ACC112 (cell line): ENCODE results near the gene KLHL42.
"Not testable (repeated sequence)": the region's sequence is repeated elsewhere in the genome, so short reads cannot be mapped to it uniquely, and the experiment has no call there.

Source experiments
- H2AFZ ChIP-seq: fragments of 200-600 bp; sonication (generic); one replicate; pipeline ENCODE4 v1.6.0; 2017; ENCODE audit warnings: antibody characterized with exemption, low read length; ENCODE audit not compliant: unreplicated experiment
- H3K27ac ChIP-seq: fragments of 200-600 bp; sonication (generic); 2 replicates; pipeline ENCODE4 v1.5.1; 2014; ENCODE audit warnings: low read depth, mild to moderate bottlenecking, antibody characterized with exemption, low read length, moderate library complexity
- H3K27me3 ChIP-seq: fragments of 200-600 bp; sonication (generic); 2 replicates; pipeline ENCODE4 v1.6.1; 2014; ENCODE audit warnings: mild to moderate bottlenecking, antibody characterized with exemption, low read length, moderate library complexity, mixed read lengths; ENCODE audit not compliant: insufficient read depth
- H3K36me3 ChIP-seq: fragments of 200-600 bp; sonication (generic); 2 replicates; pipeline ENCODE4 v1.6.1; 2016; ENCODE audit warnings: mild to moderate bottlenecking, antibody characterized with exemption, low read length, moderate library complexity, mixed read lengths; ENCODE audit not compliant: insufficient read depth
- H3K4me1 ChIP-seq: fragments of 200-600 bp; sonication (generic); one replicate; pipeline ENCODE4 v1.6.1; 2016; ENCODE audit warnings: low read length, mixed read lengths; ENCODE audit not compliant: insufficient read depth, unreplicated experiment, control insufficient read depth
- H3K4me3 ChIP-seq: fragments of 200-600 bp; sonication (generic); 2 replicates; pipeline ENCODE4 v1.5.1; 2014; ENCODE audit warnings: mild to moderate bottlenecking, low read depth, low read length
- H3K79me2 ChIP-seq: fragments of 200-600 bp; sonication (generic); one replicate; pipeline ENCODE4 v1.6.0; 2016; ENCODE audit warnings: low read length; ENCODE audit not compliant: control insufficient read depth, unreplicated experiment, insufficient read depth

Gene KLHL42

GRCh38 chr12:27840229-27840999 is 60.4 kb downstream of the KLHL42 start:
- H3K27ac ChIP-seq = no peak overlapping the region
- H3K36me3 ChIP-seq = no peaks in the 10 kb centered on the region
- no peaks in the 10 kb centered on the region for H3K79me2 ChIP-seq
- H3K4me3 ChIP-seq = no peak overlapping the region
- H3K27me3 ChIP-seq = no peaks in the 10 kb centered on the region
- H3K4me1 ChIP-seq = peaks cover 9% of the 10 kb centered on the region
- H2AFZ ChIP-seq = no peak overlapping the region

GRCh38 chr12:27841392-27841882 is 61.4 kb downstream of the KLHL42 start:
- H3K36me3 ChIP-seq = no peaks in the 10 kb centered on the region
- H3K27ac ChIP-seq = no peak overlapping the region
- no peak overlapping the region for H3K4me3 ChIP-seq
- peak overlapping the region; percentile 70 for H2AFZ ChIP-seq
- H3K79me2 ChIP-seq = no peaks in the 10 kb centered on the region
- H3K4me1 ChIP-seq = peaks cover 9% of the 10 kb centered on the region
- no peaks in the 10 kb centered on the region for H3K27me3 ChIP-seq

- Histone ChIP-seq H3K79me2 (no peaks in the 10 kb centered on the region), H2AFZ (peak overlapping the region; percentile 30), H3K4me3 (no peak overlapping the region), H3K27ac (no peak overlapping the region), H3K4me1 (peaks cover 9% of the 10 kb centered on the region), H3K27me3 (no peaks in the 10 kb centered on the region), H3K36me3 (no peaks in the 10 kb centered on the region)
These were observed 63.7 kb downstream of the KLHL42 start for GRCh38 chr12:27843714-27844245.

- Histone ChIP-seq H3K27ac (no peak overlapping the region), H2AFZ (peak overlapping the region; percentile 30), H3K4me1 (peaks cover 9% of the 10 kb centered on the region), H3K79me2 (no peaks in the 10 kb centered on the region), H3K27me3 (no peaks in the 10 kb centered on the region), H3K36me3 (no peaks in the 10 kb centered on the region), H3K4me3 (no peak overlapping the region)
These were observed 64.5 kb downstream of the KLHL42 start for GRCh38 chr12:27844366-27845090.

- H3K36me3 ChIP-seq = no peaks in the 10 kb centered on the region
- H3K4me3 ChIP-seq = no peak overlapping the region
- H3K79me2 ChIP-seq = no peaks in the 10 kb centered on the region
- H3K4me1 ChIP-seq = peaks cover 9% of the 10 kb centered on the region
- no peak overlapping the region for H2AFZ ChIP-seq
- H3K27me3 ChIP-seq = no peaks in the 10 kb centered on the region
- no peak overlapping the region for H3K27ac ChIP-seq
These were observed 65.2 kb downstream of the KLHL42 start for GRCh38 chr12:27845187-27845586.

- H3K27me3 ChIP-seq, H3K4me1 ChIP-seq, H3K79me2 ChIP-seq, H3K4me3 ChIP-seq, H3K27ac ChIP-seq, H2AFZ ChIP-seq, H3K36me3 ChIP-seq: not testable (repeated sequence)
These were observed 65.7 kb downstream of the KLHL42 start for GRCh38 chr12:27845706-27846105.

GRCh38 chr12:27847293-27847692 is 67.3 kb downstream of the KLHL42 start:
- not testable (repeated sequence) for H3K27me3 ChIP-seq, H3K36me3 ChIP-seq, H2AFZ ChIP-seq, H3K79me2 ChIP-seq, H3K27ac ChIP-seq, H3K4me1 ChIP-seq, H3K4me3 ChIP-seq

- Histone ChIP-seq H3K79me2 (no peaks in the 10 kb centered on the region), H3K4me3 (no peak overlapping the region), H3K4me1 (no peaks in the 10 kb centered on the region), H3K36me3 (no peaks in the 10 kb centered on the region), H3K27ac (no peak overlapping the region), H2AFZ (no peak overlapping the region), H3K27me3 (0 out of 2 replicates have a peak, but pooled peaks cover 6% of the 10 kb centered on the region)
These were observed 71.3 kb downstream of the KLHL42 start for GRCh38 chr12:27851311-27851710.

- no peak overlapping the region for H3K27ac ChIP-seq
- no peak overlapping the region for H2AFZ ChIP-seq
These were observed 72.1 kb downstream of the KLHL42 start for GRCh38 chr12:27852117-27852516.

More at GRCh38 chr12:27852117-27852516, 72.1 kb downstream of the KLHL42 start:
- no peaks in the 10 kb centered on the region for H3K4me1 ChIP-seq
- no peaks in the 10 kb centered on the region for H3K36me3 ChIP-seq
- H3K27me3 ChIP-seq = 0 out of 2 replicates have a peak, but pooled peaks cover 6% of the 10 kb centered on the region
- no peaks in the 10 kb centered on the region for H3K79me2 ChIP-seq
- no peak overlapping the region for H3K4me3 ChIP-seq
